ENCODE results near the gene PTPRA. TPM values are rescaled to one million over a fixed set of nuclear protein-coding genes. Genes with fewer than 3 reads are reported as not detected.

Gene PTPRA
- total and polyA plus RNA-seq, 2 of the 4 experiments (the other 2 are of a cell fraction): 35.0 to 50.0 TPM

GRCh38 chr20:2859330-2860121 is 13.8 kb upstream of the PTPRA start:
- H4K5ac ChIP-seq (ENCODE audit: low read depth, low read length): no peak overlapping the region
- no peak for DNase-seq
- no peaks in the 10 kb centered on the region for H3K4me1 ChIP-seq (ENCODE audit: control insufficient read depth, insufficient read depth, low read length)
- no peak overlapping the region for H3K23ac ChIP-seq (ENCODE audit: low read depth, low read length)
- no peak overlapping the region for H2BK120ac ChIP-seq (ENCODE audit: low read depth, low read length)
- 80% methylated on average over 2 of the region's 4 CpGs; no CpG with 5 or more reads in 1 of the 2 experiments for WGBS, 2 experiments (ENCODE audit: extremely low coverage in 2 of 2, insufficient read length in 1 of 2)
- no peak overlapping the region for H4K91ac ChIP-seq (ENCODE audit: insufficient read depth, low read depth, low read length)
- H2BK20ac ChIP-seq (ENCODE audit: low read depth, low read length): no peak overlapping the region
- H2AFZ ChIP-seq (replicated peaks; ENCODE audit: low read length, poor library complexity): no peak overlapping the region
- POLR2A ChIA-PET (ENCODE audit: unreplicated experiment): no interaction called here
- H3K27ac ChIP-seq (ENCODE audit: insufficient read depth, low read length): no peak overlapping the region
- dilution Hi-C loops (cut with HindIII; ENCODE audit: low sequenced_read_pairs, unreplicated experiment): no loop called here
- H2BK5ac ChIP-seq (ENCODE audit: low read depth, low read length, poor library complexity, severe bottlenecking): no peak overlapping the region
- H3K9ac ChIP-seq (ENCODE audit: low read depth, low read length): no peak overlapping the region
- H3K79me1 ChIP-seq (ENCODE audit: low read depth in 1 of 2, low read length in 2 of 2): peaks cover 0 to 36% of the 10 kb centered on the region in 2 experiments
- H3K56ac ChIP-seq (ENCODE audit: extremely low read depth, insufficient read depth, low read length): no peak overlapping the region
- intact Hi-C loops (cut with micrococcal nuclease): no loop called here
- H2BK15ac ChIP-seq (ENCODE audit: low read depth, low read length): no peak overlapping the region
- H3K9me1 ChIP-seq (ENCODE audit: insufficient read depth, low read length): peaks cover 10% of the 10 kb centered on the region
- peaks cover 9% of the 10 kb centered on the region for H4K20me1 ChIP-seq (ENCODE audit: insufficient read depth, low read length)
- no peak overlapping the region for H3K14ac ChIP-seq (replicated peaks; ENCODE audit: low read depth, low read length)
- H3K9me3 ChIP-seq (ENCODE audit: control insufficient read depth, insufficient read depth, low read length): no peaks in the 10 kb centered on the region
- in situ Hi-C loops (cut with MboI; ENCODE audit: low sequenced_read_pairs): no loop called here
- H3K27me3 ChIP-seq (ENCODE audit: control insufficient read depth, insufficient read depth, low read length): no peaks in the 10 kb centered on the region
- no peak overlapping the region for H3K18ac ChIP-seq (ENCODE audit: low read depth, low read length)
- no peak overlapping the region for H2AK9ac ChIP-seq (replicated peaks; ENCODE audit: low read depth, low read length, poor library complexity)
- CTCF ChIA-PET: interaction anchor here (0.8 kb wide), 1 partner anchor 11 kb away, joined by 3 read pairs; no protein-coding TSS in a partner anchor
- no peak overlapping the region for H2AK5ac ChIP-seq (ENCODE audit: low read depth, low read length)
- H4K8ac ChIP-seq (ENCODE audit: low read depth in 2 of 2, low read length in 2 of 2): no peak overlapping the region
- no peak overlapping the region for H3K4ac ChIP-seq (ENCODE audit: low read depth, low read length)
- no peak overlapping the region for H3K4me3 ChIP-seq (ENCODE audit: insufficient read depth, low read depth, low read length)
- no TSS peak for BruUV-seq (replicated peaks)
- ATAC-seq (ENCODE audit: low read depth): peak; percentile 46
- H3K4me2 ChIP-seq (ENCODE audit: low read depth, low read length): no peak overlapping the region
- H3K36me3 ChIP-seq (ENCODE audit: control insufficient read depth, insufficient read depth, low read length): peaks cover 39% of the 10 kb centered on the region
- TF ChIP-seq SMC3 (IDR thresholded peaks at IDR 0.05; ENCODE audit: low read depth, low read length): no peak
- no peak for TF ChIP-seq CEBPB (IDR thresholded peaks at IDR 0.05; ENCODE audit: low read depth, low read length)
- no peak for TF ChIP-seq RAD21 (IDR thresholded peaks at IDR 0.05; ENCODE audit: low read length)
- TF ChIP-seq FOS (IDR thresholded peaks at IDR 0.05; ENCODE audit: low read depth, low read length): no peak
- no peak for TF ChIP-seq USF2 (IDR thresholded peaks at IDR 0.05; ENCODE audit: low read depth, low read length)
- TF ChIP-seq CTCF (conservative IDR thresholded peaks at IDR 0.05; ENCODE audit: low read depth, low read length): no peak
- no peak for TF ChIP-seq RFX5 (IDR thresholded peaks at IDR 0.05; ENCODE audit: low read depth, low read length)
- no peak for TF ChIP-seq RCOR1 (IDR thresholded peaks at IDR 0.05; ENCODE audit: insufficient replicate concordance, low read length)
- TF ChIP-seq NFE2L2 (IDR thresholded peaks at IDR 0.05; ENCODE audit: low read depth, low read length): no peak
- no peak for TF ChIP-seq MAZ (IDR thresholded peaks at IDR 0.05; ENCODE audit: borderline replicate concordance, low read depth, low read length)
- TF ChIP-seq MAFK (IDR thresholded peaks at IDR 0.05; ENCODE audit: low read depth, low read length): no peak
- TF ChIP-seq CHD1 (IDR thresholded peaks at IDR 0.05; ENCODE audit: low read depth, low read length): no peak
- no peak for TF ChIP-seq MXI1 (IDR thresholded peaks at IDR 0.05; ENCODE audit: borderline replicate concordance, low read depth, low read length)
- no peak for TF ChIP-seq BHLHE40 (IDR thresholded peaks at IDR 0.05; ENCODE audit: low read depth, low read length)
- no peak for TF ChIP-seq ELK1 (IDR thresholded peaks at IDR 0.05; ENCODE audit: borderline replicate concordance, low read depth, low read length)

Data from IMR-90 (cell line).